ENCODE results near the gene ABCD3.
"Not testable (repeated sequence)": the region's sequence is repeated elsewhere in the genome, so short reads cannot be mapped to it uniquely, and the experiment has no call there.

The ABCD3 gene

DNA sequence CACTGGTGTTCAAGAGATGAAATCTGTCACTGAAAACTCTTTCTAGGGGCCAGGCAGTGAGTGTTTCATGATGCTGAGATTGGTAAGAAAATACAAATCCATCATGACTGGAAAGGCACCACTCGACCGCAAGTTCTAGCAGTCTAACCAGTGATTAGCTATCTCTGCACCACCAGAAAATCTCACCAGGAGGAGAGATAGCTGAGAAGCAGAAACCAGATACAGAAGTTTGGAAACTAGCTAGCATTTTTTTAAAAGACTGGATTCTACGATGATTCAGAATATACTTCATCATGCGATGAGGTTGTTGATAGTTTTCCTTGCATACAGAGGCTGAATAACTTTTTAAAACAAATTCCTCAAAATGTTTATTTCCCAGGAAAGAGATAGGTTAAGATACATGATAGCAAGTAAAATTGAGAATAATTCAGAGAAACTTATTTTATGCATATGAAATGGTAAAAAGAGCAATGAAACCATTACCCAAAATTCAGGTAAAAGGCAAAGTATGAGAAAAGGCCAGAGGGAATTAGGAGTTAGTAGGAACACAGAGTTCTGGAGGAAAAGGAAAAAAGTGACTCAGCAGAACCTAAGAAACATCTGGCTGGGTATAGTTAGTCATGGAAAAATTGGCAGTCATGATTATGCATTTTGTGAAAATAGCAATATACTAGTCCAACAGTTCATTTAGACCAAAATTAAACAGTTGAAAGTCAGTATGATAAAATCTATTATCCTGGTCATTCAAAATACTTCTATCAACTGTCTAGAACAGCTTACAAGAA is 126.7 kb downstream of the ABCD3 start:
- peak; percentile 28 for DNase-seq (ENCODE audit: low spot score)
- FAIRE-seq = no peak

DNA sequence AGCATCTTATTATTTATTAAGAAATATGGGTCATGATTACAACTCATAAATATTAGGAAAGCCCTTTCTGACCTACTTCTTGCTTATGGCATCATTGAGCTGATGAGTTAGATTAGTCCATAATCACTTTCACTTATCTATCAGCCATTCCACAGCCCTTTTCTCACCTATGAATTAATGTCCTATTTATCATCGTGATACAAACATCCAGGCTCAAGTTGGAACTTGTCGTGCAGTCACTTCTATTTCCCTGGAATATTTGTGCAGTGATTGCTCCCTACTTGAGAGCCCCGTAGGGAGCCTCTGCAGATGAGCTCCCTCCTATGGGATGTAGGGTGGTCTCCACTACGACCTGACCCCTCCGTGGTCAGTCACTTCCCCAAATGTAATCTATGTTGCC is 131.5 kb downstream of the ABCD3 start:
- FAIRE-seq (no peak), DNase-seq (ENCODE audit: low spot score) (no peak)

DNA sequence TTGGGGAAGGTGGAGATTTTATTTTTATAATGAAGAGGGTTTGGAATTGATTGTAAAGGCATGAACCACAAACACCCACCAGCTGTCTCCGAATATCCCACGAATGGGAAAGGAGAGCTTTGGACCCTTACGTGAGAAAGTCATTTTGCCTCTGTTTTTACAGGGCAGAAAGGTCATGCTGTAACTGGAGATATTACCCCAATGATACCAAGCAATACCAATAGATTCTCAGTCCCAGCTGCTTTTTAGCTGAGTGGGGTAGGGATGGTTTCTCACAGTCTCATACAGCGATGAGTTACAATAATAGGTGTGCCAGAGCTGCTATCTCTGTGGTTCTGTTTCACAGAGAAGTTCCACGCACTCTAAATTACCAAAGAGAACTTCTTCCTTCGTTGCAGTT is 132.2 kb downstream of the ABCD3 start:
- FAIRE-seq (no peak), DNase-seq (ENCODE audit: low spot score) (no peak)

DNA sequence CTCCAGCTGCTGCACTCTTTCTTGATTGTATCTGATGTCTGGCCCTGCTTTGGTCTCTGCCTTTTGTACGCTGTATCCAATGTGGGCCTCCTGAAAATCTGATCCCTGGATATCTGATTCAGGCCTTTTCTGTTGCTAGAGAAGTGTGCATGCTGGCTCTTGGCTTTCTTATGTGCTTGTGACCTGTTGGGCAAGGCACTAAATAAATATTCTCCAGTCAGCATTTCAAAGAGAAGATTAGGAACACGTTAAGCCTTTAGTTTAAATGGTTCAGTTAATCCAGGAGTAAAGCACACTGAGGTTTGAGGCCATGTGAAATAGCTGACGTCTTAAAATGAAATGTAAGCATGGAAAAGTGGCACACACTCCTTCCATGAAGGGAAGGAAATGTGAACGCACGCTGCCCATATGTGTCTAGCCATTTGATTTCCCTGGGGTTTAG is 132.6 kb downstream of the ABCD3 start:
- FAIRE-seq (no peak), DNase-seq (ENCODE audit: low spot score) (no peak)

DNA sequence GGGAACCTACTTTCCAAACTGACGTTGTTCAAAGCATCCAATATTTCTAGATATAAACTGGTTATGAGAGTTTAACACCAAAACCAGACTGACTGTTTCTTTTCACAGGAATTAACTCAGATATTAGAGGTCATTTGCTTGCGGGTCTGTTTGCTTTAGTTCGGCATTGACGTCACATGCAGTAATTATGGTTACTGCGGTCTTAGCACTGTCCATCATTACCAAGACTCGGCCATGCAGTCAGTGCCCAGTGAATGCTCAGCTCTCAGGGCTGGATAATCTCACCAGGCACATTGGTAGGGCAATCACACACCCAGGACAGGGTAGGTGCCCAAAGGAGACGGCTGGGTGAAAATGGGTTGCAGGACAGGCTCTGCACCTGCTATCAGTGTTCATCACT is 133.3 kb downstream of the ABCD3 start:
- peak; percentile 17 for FAIRE-seq
- no peak for DNase-seq (ENCODE audit: low spot score)

DNA sequence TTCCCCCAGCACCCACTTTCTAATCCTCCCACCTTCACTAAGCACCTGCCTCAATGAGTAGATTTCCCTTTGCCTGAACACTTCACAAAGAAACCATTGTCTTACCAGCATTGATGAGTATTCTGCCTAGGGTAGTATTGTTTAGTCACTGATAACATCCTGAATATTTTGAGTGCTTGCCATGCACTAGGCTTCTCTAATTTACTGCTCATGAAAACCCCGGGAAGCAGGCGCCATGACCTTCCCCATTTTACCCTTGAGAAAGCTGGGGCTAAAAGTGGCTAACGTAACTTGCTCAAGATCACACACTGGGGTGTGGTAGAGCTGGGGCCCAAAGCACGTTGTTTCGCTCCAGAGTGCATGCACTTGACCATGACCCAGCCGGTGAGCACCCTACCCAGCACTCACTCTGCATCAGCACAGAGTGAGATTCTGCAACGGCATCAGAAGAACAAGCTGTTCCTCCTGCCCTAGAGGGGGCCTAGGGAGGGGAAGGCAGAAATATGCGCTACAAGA is 133.9 kb downstream of the ABCD3 start:
- DNase-seq (ENCODE audit: low spot score) (peak; percentile 40), FAIRE-seq (peak; percentile 56)

DNA sequence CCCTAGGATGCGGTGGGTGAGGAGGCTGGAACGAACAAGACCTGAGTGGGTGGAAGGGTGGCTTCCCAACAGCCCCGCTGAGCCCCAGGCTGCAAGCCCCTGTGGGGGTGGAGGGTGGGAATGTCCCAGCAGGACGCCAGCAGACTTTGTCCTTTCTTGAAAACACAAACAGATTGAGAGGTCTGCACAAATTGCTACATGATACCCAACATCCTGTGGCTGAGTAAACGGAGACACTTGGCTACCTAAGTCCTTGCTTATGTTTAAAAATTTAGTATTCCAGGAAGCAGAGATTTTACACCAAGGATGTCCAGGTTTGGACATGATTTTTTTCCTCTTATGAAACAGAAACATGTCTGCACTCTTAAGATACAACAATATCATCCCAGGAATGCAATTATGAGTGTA is 135.1 kb downstream of the ABCD3 start:
- no peak for FAIRE-seq
- DNase-seq (ENCODE audit: low spot score) = peak; percentile 27

DNA sequence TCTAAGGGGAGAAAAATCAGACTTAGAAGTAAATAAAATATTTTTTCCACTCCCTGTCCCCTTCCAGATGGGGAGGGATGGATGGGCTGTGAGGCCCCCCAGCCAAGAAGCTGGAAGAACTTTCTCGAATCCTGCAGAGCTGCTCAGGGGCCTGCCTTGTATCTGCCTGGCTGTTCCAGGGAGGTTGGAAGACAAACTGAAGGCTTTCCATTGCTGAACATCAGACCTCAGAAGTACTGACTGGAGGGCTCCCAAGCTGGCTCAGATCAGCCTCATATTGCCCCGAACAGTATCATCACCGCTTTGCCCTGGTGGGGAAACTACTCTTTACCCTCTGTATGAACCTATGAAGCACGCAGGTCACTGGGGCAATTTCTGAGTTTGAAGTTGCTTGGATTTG is 135.7 kb downstream of the ABCD3 start:
- DNase-seq (ENCODE audit: low spot score) = no peak
- no peak for FAIRE-seq

DNA sequence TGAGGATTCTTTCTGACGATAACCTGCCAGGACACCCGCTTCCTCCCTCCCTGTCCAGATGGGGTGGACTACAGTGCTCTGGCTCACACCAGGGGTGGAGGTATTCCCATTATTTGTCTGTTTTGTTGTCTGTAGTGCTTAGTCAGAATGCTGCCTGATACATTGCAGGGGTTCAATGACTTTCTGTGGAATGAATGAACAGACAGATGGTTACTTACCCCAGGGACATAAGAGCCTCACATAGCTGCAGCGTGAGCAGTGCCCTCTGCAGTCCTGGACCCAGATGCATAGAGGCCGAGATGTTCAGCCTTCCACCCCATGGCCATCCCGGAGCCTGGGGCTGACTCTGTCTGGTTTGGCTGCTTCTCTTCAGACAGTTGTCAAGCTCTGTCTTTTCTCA is 136.4 kb downstream of the ABCD3 start:
- DNase-seq (ENCODE audit: low spot score) = no peak
- FAIRE-seq = peak; percentile 44

DNA sequence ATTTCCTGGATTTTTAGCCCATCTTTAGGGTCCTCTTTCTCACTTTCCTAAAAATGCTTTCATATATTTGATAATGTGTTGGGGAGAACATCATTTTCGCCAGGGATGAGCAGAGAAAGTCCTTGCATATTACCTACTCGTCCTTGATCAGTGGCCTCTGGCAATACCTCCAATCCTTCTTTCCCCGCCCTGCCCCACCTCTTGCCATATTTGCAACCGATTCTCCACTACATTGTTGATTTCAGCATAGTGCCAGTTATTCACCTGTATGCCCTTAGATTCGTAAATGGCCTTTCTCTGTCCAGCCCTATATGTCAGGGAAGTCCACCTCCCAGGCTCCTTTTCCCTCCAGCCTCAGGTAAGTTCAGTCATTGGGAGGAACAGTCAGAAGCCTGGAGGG is 136.9 kb downstream of the ABCD3 start:
- FAIRE-seq (no peak), DNase-seq (ENCODE audit: low spot score) (no peak)

DNA sequence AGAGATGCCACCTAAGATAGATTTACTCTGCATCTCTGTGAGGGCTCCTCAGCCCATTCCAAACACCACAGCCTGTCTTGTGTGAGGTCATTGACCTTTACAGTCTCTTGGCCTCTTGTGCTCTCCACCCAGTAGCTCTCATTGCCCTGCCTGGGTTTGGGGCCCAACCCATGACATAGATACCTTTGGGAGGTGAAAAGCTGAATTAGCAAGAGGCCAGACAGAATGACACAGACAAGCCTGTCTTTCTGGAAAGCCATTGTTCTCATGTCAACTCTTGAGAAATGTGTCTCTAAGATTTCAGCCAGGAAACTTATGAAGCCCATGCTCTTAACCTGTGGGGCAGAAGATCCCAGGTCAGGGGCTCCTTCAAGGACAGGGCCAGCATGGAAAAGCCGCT is 141.7 kb downstream of the ABCD3 start:
- DNase-seq (ENCODE audit: low spot score) = no peak
- no peak for FAIRE-seq

DNA sequence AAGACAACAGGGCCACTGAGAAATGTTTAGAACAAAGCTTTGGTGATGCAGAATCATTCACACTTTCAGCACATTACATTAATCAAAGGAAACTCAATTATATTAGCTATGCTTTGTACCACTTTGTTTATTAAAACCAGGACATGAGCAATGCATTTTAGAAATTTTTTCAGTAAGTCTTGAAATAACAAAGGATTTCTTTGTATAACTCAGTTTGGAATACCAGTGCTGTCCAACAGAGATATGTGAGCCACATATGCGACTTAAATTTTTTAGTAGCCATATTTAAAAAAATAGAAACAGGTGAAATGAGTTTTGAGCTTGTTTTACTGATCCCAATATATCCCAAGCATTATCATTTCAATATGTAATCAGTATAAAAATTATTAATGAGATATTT is 142.1 kb downstream of the ABCD3 start:
- DNase-seq (ENCODE audit: low spot score) (no peak), FAIRE-seq (no peak)

DNA sequence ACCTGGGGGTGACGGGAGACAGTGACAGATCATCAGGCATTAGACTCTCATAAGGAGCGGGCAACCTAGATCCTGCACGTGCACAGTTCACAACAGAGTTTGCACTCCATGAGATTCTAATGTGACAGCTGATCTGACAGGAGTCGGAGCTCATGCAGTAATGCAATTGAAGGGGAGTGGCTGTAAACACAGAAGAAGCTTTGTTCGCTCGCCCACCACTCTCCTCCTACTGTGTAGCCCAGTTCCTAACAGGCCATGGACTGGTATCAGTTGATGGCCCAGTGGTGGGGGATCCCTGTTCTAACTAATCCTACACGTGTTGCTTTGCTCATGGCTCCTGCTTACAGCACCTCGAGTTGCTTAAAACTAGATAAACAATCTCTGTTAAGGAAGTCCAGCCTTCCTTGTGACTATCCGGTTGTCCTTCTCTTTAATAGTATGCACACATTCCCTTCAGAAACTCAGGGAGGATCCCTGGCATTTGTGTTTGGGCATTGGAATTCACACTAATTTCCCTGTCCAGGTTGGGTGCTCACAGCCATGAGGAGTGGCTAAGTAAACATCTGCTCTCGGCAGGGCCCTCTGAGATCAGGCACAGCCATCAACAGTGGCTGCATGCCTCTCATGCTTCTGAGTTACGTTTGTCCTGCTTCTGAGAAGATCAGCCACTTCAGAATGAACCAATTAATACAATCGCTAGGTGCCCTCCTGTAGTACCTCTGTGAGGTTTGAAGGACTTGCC is 144.5 kb downstream of the ABCD3 start:
- FAIRE-seq (no peak), DNase-seq (ENCODE audit: low spot score) (no peak)

DNA sequence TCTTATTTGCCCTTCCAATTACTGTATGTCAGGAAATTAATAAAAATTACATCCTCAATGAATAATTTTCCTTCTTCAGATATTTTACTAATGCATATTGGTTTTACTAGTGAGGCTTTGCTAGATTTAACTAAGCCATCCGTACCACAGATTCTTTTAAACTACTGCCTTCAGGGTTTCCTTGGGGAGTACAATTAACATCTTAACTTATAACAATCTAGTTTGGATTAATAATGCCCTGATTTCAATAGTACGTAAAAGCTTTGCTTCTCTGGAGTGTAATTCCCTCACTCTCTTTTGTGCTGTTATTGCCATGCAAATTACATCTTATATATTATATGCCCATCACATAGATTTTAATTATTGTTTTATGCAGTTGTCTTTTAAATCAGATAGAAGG is 147.7 kb downstream of the ABCD3 start:
- no peak for FAIRE-seq
- DNase-seq (ENCODE audit: low spot score) = no peak

DNA sequence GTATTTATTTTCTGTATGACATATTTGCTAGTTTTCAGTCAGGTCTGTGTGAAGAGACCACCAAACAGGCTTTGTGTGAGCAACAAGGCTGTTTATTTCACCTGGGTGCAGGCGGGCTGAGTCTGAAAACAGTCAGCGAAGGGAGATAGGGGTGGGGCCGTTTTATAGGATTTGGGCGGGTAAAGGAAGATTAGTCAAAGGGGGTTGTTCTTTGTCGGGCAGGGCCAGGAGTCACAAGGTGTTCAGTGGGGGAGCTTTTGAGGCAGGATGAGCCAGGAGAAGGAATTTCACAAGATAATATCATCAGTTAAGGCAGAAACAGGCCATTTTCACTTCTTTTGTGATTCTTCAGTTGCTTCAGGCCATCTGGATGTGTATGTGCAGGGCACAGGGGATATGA is 148.2 kb downstream of the ABCD3 start:
- FAIRE-seq = not testable (repeated sequence)

DNA sequence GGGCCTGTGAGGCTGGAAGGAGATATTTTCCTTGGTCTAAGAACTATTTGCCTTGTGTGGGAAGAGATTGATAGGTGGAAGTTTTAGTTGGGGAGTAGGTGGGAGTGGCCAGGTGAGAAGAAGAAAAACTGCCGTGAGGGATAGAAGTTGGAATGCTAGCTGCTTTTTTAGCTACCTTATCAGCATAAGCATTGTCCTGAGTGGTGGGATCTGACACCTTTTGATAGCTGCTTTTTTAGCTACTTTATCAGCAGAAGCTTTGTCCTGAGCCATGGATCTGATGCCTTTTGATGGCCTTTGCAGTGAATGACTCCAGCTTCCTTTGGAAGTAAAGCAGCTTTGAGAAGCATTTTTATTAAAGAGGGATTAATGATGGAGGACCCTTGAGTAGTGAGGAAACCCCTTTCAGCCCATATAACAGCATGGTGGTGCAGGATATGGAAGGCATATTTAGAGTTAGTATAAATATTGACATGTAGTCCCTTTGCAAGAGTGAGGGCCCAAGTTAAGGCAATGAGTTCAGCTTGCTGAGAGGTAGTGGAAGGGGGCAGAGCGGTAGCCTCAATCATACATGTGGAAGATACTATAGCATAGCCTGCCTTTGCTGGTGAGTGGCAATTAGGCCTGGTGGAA is 149.9 kb downstream of the ABCD3 start:
- FAIRE-seq; DNase-seq (ENCODE audit: low spot score): not testable (repeated sequence)

More for the DNA sequence above, 148.2 kb downstream of the ABCD3 start:
- DNase-seq (ENCODE audit: low spot score) = not testable (repeated sequence)

Measured in urothelium cell line (cell line).